ENCODE results near the gene KRTAP3-3.

DNA sequence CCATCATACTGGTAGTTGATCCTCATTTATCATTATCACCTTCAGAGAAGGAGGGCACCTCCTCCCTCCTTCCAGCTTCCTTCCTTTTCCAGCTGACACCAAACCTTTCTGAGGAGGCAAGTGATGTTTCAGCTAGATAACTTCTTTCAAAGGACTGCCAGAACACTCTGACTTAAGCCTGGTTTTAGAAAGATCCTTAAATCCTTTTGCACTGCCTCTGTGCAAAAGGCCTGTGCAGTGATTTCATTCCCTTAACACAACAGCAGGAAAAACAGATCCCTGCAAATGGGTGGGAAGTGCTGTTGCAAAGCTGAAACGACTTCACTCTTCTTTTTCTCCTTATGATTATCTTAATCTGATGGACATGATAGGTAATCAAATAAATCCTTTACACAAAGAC lies 49.4 kb downstream of the KRTAP3-3 start:
- TF ChIP-seq POLR2AphosphoS5 (IDR thresholded peaks at IDR 0.05) (no peak), CTCF (IDR thresholded peaks at IDR 0.05 in 8 of 11, conservative IDR thresholded peaks at IDR 0.05 in 3 of 11) (no peak)

Measured in spleen (tissue), 7 donors.